LNCAP (cell line): ENCODE results near the gene ZMAT5.

ENCODE experiments used
- CTCF ChIP-seq: fragments of 450-650 bp; IDR thresholded peaks from 2 replicates; pipeline ENCODE4 v1.5.1; 2017; ENCODE audit warnings: mild to moderate bottlenecking

The ZMAT5 gene

DNA sequence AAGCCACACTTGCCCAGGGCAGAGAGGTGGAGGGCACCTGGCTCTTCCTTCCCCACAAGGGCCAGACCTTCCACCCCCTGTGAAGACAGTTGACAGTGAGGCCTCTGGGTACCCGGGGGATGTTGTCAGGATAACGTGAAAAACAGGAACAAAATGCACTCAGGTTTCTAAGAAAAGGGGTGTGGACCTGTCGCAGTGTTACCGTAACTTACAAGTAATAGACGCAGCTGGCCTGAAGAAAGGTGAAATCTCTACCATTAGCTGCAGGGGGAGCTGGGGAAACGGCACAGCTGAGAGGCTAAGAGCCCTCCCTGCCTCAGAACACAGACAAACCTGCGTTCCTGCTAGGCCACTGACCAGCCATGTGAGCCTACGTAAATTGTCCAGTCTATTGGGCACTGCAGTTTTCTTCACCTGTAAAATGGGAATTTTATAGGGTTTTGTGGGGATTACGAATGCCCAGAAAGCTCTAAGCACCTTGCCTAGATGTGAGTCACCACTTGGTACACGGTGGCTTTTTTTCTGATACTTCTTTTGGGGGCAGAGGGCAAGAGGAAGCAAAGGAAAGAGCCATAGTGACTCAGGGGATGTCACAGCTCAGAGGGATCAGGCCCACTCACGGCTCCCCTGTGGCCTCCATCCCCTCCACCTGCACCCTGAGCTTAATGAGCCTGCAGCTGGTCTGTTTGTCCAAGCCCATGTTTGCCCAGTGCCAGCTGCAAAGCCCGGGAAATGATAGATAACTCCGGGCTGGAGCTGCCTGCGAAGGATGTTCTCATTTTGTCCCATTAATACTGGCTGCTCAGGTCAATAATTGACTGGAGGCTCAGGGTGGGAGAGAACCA lies 65.4 kb downstream of the ZMAT5 start:
- peak; percentile 20; the same call in 1 of the 2 replicates for TF ChIP-seq CTCF

DNA sequence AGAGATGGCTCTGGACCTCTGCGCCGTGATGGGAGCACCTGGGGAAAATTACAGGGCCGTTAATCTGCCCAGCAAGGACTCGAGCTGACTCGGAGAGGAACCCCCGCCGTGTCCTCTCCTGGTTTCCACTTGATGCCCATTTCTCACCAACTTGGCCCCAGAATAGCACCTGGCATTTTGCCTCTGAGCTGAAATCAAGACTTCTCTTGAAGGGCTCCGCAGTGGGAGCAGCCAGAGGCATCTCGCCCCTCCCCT lies 66.0 kb downstream of the ZMAT5 start:
- no peak for TF ChIP-seq CTCF

- no peak for TF ChIP-seq CTCF
Measured at GRCh38 chr22:29700206-29700899, 66.5 kb downstream of the ZMAT5 start.

DNA sequence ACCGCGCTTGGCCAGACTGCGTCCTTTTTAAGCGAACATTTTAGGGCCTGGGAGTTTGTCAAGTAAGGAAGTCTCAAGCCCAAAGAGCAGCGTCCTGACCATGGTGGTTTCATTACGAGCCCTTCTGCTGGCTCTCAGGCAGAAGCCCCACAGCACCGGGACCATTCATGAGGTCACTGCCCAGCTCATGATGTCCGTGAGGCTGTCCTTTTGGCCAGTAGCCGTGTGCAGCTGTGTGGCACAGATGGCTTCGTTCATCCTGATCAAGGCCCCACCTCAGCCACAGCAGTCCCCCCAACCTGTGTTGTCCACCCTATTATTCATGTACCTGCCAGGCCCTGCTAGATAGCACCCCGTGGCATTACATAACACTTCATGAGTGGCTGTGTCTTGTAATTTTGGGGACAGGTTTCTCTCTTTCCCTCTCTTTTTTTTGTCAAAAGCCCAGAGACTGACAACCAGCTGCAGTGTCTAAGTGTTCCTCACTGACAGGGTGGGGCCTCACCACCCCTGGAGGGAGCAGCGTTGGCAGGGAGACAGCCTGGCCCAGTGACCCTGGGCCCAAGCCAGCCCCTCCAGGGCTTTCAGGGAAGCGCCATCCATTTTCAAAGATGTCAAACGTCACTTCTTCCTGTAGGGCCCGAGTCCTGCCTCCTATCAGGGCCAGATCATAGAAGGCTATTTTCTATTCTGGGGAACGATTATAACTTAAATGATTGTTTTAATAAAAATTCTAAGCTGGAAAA lies 68.8 kb downstream of the ZMAT5 start:
- no peak for TF ChIP-seq CTCF

DNA sequence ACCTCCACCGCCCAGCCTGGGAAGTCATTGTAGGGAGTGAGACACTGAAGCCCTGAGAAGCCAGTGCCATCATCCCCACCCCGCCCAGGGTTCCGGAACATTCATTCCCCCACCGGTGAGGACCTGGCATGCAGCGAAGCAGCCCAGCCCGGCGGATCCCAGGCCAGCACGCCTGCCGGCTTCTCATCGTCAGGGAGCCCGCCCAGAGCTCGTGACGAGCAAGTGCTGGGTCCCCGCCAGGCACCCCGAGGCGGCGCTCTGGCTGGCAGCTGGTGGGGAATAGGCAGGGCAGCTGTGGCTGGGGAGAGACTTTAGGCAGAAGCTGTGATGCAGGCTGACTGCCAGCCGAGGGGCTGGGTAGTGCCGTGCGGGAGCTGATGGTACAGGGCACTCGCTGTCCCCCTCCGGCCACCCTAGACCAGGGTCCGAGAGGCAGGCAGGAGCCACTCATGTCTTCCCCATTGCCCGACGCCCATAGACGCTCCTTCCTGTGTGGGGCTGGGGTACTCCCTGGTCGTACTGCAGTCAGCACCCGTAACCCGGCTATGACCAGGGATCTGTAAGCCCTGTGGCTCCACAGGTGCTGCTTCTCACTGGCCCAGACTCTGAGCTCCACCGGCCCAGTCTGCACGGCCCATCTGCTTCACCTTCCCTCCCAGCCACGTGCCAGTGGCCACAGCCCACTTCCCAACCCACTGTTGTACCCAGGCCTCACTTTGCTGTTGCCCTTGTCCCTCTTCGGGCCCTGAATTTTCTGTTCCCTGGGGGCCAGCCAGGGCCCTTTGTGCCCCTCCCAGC lies 71.5 kb downstream of the ZMAT5 start:
- no peak for TF ChIP-seq CTCF

- no peak for TF ChIP-seq CTCF
Measured at GRCh38 chr22:29693671-29694070, 73.1 kb downstream of the ZMAT5 start.

- TF ChIP-seq CTCF, result no peak
Measured at GRCh38 chr22:29693161-29693560, 73.6 kb downstream of the ZMAT5 start.
